ENCODE data around the gene CLCN1. TPM values are rescaled to one million over a fixed set of nuclear protein-coding genes. Genes with fewer than 3 reads are reported as not detected.

CLCN1 gene
- total and polyA plus RNA-seq, 12 donors: under 0.01 to 0.32 (median 0.12) TPM; not detected in 8

- TF ChIP-seq POLR2A (IDR thresholded peaks at IDR 0.05) (no peak), CTCF (IDR thresholded peaks at IDR 0.05) (no peak)
- H3K4me1 ChIP-seq (replicated peaks in 1 of 2): no peaks in the 10 kb centered on the region
- H3K27me3 ChIP-seq: no peaks in the 10 kb centered on the region
- no peak overlapping the region for H3K27ac ChIP-seq
- no peaks in the 10 kb centered on the region for H3K36me3 ChIP-seq (replicated peaks in 1 of 2)
- intact Hi-C loops (cut with DNase I): no loop called here
- no peaks in the 10 kb centered on the region for H3K9me3 ChIP-seq (replicated peaks in 1 of 3)
- WGBS, 4 donors: 80 to 92% (median 87%) methylated on average over 5 of the region's 5 CpGs
- DNase-seq: no peak
- H3K4me3 ChIP-seq: no peak overlapping the region
Observed at GRCh38 chr7:143327903-143328302, 12.0 kb downstream of the CLCN1 start.

GRCh38 chr7:143329471-143330170 lies 13.7 kb downstream of the CLCN1 start:
- no peaks in the 10 kb centered on the region for H3K9me3 ChIP-seq (replicated peaks in 1 of 3)
- no peaks in the 10 kb centered on the region for H3K4me1 ChIP-seq (replicated peaks in 1 of 2)
- intact Hi-C loops (cut with DNase I): no loop called here
- H3K27ac ChIP-seq: no peak overlapping the region
- no peaks in the 10 kb centered on the region for H3K27me3 ChIP-seq
- no peak for DNase-seq
- H3K4me3 ChIP-seq: no peak overlapping the region
- H3K36me3 ChIP-seq (replicated peaks in 1 of 2): no peaks in the 10 kb centered on the region
- TF ChIP-seq CTCF (IDR thresholded peaks at IDR 0.05): no peak
- no peak for TF ChIP-seq POLR2A (IDR thresholded peaks at IDR 0.05)
- 86 to 89% (median 87%) methylated on average over 10 of the region's 10 CpGs for WGBS, 4 donors

- H3K9me3 ChIP-seq (replicated peaks in 1 of 3): no peaks in the 10 kb centered on the region
- intact Hi-C loops (cut with DNase I): no loop called here
- H3K27ac ChIP-seq: no peak overlapping the region
- no peak overlapping the region for H3K4me3 ChIP-seq
- no peaks in the 10 kb centered on the region for H3K36me3 ChIP-seq (replicated peaks in 1 of 2)
- no peaks in the 10 kb centered on the region for H3K4me1 ChIP-seq (replicated peaks in 1 of 2)
- no peak for TF ChIP-seq CTCF (IDR thresholded peaks at IDR 0.05)
- WGBS, 4 donors: 69 to 84% (median 70%) methylated on average over 8 of the region's 8 CpGs
- peak in 2 of 7 donors; percentile 24 to 31 for DNase-seq
- H3K27me3 ChIP-seq: no peaks in the 10 kb centered on the region
Observed at GRCh38 chr7:143331179-143331801, 15.4 kb downstream of the CLCN1 start.

GRCh38 chr7:143334244-143334643 lies 18.3 kb downstream of the CLCN1 start:
- H3K4me3 ChIP-seq: no peak overlapping the region
- WGBS, 4 donors: 21 to 38% (median 26%) methylated on average over 1 of the region's 1 CpG
- no peaks in the 10 kb centered on the region for H3K9me3 ChIP-seq (replicated peaks in 1 of 3)
- intact Hi-C loops (cut with DNase I): no loop called here
- TF ChIP-seq CTCF (IDR thresholded peaks at IDR 0.05) (no peak), POLR2A (IDR thresholded peaks at IDR 0.05) (no peak)
- peaks cover 3% of the 10 kb centered on the region for H3K27me3 ChIP-seq
- no peaks in the 10 kb centered on the region for H3K36me3 ChIP-seq (replicated peaks in 1 of 2)
- H3K27ac ChIP-seq: no peak overlapping the region
- no peaks in the 10 kb centered on the region for H3K4me1 ChIP-seq (replicated peaks in 1 of 2)
- DNase-seq: no peak
